ENCODE data around the gene SIM1.
"Not testable (repeated sequence)": the region's sequence is repeated elsewhere in the genome, so short reads cannot be mapped to it uniquely, and the experiment has no call there.

SIM1 gene

DNA sequence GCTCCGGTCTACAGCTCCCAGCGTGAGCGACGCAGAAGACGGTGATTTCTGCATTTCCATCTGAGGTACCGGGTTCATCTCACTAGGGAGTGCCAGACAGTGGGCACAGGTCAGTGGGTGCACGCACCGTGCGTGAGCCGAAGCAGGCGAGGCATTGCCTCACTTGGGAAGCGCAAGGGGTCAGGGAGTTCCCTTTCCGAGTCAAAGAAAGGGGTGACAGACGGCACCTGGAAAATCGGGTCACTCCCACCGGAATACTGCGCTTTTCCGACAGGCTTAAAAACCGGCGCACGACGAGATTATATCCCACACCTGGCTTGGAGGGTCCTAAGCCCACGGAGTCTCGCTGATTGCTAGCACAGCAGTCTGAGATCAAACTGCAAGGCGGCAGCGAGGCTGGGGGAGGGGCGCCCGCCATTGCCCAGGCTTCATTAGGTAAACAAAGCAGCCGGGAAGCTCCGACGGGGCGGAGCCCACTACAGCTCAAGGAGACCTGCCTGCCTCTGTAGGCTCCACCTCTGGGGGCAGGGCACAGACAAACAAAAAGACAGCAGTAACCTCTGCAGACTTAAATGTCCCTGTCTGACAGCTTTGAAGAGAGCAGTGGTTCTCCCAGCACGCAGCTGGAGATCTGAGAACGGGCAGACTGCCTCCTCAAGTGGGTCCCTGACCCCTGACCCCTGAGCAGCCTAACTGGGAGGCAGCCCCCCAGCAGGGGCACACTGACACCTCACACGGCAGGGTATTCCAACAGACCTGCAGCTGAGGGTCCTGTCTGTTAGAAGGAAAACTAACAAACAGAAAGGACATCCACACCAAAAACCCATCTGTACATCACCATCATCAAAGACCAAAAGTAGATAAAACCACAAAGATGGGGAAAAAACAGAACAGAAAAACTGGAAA lies 109.7 kb downstream of the SIM1 start:
- not testable (repeated sequence) for DNase-seq

DNA sequence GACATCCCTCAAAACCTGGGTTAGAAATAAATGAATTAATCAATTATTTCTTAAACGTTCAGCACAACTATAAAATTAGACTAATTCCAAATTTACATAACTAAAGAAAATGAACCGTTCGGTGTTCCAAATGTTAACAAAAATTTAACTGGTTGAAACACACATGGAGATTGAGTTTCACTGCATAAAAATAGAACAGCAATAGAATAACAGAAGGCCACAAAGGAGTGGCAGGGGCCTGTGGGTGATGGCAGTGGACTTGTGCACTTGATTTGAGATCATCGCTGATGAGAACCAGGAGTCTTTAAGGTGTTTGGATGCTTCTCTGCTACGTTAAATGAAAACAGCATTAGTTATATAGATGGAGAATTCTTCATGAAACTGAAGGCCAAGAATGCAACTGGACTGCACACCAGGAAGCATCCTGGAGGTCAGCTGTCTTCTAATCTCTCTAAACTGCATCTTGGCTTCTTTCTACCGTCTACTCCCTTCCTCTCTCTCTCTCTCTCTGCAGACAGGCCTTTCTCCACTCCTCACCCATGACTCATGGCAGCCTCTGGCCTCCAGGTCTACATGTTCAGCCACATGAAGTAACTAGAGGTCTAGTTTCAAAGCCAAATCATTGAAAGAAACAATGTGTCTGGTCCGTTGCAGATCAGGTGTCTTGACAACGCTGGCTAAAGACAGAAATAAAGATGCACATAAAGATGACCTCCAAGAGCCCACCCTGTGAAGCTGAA lies 111.3 kb downstream of the SIM1 start:
- no peak for DNase-seq

DNA sequence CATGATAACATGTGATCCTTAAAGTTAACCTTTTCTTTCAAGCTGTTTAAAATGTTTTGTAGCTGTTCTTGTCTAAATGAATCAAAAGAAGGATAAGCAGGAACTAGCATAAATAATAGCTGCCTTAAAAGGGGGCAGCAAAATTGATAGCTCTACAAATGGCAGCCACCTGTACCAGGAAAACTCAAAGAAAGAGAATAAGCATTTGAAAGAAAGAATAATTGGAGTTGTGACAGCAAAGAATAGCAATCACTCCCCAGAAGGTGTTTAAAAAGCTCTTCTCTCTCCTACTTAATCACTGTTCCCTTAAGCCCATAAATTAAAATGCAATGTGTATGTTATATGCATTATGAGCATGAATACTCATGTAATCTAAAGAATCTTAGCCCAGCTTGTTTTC lies 114.6 kb downstream of the SIM1 start:
- DNase-seq = no peak

DNA sequence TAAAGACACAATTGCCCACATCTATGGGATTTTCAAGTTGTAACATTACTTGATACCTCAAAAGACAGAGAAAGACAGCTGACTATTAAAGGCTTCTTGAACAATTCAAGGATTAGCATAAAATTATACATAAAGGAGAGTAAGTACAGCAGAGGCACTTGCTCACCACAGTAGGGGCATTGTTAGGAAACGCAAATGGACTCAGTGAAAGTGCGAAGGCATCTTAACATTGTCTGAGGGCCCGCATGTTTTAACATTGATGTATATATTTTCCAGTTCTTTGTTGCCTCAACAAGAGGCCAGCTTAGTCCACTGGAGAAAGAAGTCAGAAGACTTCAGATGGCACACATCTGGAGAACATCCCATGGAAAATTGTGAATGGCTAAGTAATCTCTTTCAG lies 115.4 kb downstream of the SIM1 start:
- no peak for DNase-seq

DNA sequence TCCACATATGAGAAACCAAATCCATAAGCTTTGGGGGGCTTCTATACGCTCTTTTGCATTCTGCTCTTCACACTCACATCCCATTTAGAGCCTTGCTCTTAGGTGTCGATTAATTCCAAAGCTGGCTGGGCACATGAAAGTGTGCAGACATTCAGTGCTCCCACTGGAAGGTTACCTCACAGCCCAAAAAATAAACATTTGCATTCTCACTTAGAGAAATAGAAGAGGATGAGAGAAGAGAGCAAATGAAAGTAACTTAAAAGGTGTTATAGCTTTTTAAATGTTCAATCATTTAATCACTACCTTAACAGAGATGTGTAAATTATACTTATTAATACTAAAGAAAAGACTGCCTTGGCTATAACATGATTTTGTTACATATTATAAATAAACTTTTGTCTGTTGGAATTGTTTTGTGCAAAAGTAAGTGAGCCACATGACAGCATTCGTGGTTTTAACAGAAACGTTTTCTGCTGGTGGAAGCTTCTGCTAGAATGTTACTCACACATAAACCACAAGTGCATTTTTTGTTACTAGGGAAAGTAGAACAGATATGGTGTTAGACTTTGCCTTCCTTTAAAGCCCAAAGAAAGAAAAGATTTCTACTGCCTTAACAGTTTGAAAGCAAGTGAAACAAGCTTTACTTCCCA lies 116.7 kb downstream of the SIM1 start:
- no peak for DNase-seq

DNA sequence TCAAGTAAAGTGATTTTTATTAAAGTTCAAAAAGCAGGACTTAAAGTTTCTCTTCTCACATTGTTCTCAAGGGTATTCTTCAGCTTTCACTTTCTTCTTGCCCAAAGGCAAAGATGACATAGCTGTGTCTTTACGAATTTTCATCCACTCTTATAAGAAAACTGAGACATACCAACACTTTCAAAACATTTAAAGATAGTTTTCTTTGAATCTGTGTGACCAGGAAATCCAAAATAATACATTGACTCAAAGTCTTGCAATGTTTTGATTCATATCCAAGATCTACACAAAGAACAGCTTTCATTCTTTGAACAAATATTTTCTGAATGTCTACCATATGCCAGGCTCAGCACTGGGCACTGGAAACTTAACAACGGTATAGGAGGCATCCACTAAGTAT lies 117.9 kb downstream of the SIM1 start:
- no peak for DNase-seq

DNA sequence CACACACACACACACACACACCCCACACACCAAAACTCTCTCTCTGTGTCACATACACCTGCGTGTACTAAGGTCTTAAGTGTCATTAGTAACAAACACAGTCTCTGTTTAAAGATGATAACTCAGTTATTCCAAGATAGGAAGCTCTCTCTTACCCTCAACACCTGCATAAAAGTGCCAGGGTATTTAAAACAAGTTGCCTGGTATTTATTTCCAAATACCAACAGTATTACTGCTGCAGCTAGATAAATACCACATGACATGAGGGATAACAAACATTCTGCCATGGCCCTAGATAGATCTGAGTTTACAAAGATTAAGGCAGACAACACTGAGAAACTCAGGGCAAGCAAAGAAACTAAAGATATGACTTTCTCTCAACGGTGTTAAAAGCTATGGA lies 118.5 kb downstream of the SIM1 start:
- no peak for DNase-seq

DNA sequence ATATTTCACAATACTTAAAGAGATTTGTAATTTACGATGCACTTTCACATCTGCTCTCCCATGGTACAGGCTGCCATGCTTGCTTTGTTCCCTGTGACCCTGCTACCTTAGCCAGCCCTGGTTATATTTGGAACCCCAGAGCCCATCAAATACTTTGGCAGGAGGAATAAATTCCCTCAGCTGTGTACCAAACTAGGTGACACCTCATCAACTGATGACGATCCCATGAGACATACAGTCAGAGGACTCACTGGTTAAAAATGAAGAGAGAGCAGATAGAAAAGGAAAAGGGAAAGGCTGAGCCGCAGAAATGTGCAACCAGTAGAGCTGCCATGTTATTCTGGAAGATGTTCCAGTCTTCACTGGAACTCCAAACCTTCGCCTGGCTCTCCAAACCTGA lies 120.0 kb downstream of the SIM1 start:
- no peak for DNase-seq

DNA sequence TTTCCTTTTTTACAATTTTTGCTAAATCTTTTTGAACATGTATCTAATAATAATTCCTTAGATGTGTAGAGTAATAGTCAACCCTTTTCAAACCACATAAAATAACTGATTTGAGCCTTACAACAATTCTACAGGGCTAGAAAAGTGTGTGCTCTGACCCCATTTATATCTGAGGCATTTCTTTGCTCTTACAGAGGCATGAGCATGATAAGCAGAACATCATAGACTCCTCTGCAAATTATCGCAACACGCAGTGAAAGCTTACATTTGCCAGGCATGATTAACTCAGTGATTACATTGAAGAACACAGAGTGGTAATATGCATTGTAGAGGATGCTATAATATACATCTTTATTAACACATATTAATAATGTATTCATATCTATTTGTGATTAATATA lies 120.4 kb downstream of the SIM1 start:
- no peak for DNase-seq

DNA sequence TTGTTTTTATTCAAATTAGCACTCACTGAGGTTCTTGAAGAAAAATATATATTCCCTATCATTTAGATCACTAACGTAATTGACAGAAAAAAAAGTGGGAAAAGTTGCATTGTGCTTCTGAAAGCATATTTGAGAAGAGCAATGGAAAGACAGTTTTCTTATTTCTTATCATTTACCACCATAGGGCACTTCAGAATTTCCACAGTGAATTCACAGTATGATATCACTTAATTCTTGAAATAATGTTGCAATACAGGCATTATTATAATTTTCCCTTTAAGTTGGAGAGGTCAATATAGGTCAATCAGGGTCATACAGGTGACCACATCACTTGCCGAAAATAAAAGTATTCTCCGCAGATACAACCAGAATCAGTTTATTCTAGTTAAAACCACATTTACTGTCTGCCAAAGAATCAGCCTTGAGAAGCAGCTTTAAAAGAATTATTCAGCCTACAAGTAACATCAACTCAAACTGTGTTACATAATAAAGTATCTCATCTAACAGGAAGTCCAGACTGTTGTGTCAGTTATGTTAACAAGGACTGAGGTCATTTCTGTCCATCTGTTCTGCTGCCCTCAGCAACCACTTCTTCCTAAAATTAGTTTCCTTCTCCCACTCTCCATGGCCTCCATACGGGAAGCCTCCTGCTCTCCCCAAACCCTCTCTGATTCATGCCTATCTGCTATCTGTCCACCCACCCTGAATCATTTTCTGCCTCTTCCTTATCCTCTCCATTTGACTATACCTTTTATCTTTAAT lies 121.2 kb downstream of the SIM1 start:
- DNase-seq = no peak

DNA sequence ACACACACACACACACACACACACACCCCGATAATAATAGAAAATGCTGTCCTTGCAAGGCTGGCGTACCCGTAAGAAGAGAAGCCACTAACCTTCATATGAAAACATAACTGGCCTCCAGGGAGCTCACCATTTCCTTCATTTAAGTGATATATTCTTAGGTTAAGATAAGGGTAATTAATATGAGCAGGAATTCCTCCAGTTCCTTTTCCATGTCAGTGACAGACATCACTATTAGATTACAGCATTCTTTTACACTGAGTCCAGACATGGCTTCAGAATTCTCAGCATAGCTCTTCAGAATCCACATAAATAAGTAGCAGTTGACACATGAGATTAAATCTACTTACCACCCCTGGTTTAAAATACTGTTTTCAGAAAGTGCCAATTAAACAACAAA lies 121.9 kb downstream of the SIM1 start:
- DNase-seq = no peak

DNA sequence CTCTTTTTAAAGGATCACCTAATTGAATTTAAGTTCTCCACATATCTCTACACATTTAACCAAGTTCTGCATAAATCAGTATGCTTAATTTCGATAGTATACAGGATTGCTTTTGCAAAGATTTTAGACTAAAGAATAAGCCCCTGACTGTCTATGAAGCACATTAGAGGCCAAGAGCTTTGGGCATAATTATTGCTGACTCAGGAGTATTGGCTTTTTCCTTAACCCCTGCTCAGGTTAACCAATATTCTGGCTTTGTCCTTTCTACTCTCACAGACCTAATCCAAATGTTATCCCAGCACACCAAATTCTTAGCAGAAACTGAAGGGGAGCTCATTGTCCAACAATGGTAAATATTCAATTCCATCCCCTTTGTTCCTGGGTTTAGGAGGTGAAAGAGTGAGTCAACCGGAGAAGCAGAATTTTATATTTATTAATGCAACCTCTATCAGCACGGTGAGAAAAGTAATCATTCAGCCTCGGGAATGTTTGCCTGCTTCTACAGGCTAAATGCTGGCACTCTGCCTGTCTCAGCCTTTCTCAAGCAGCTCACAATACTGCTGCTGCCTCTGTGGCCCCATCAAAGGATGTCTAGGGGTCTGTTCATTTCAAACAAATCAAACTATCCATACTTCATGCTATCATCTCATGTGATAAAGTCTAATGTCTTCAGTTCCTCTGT lies 125.0 kb downstream of the SIM1 start:
- no peak for DNase-seq

DNA sequence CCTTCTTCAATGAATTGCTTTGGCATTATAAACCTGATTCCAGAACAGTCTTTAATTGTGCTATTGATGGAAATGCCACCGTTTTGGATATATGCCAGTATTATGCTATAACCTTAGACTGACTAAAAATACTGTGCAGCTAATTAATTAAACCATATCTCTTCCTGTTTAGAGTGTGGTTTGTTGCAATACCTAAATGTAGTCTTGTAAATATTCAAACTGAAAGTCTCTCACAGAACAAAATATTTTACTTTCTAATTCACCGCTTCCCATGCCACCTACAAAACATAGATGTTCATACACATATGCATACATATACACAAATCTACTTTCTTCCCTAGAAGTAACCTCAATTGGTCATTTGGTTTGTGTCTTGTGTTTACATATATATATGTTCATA lies 126.6 kb downstream of the SIM1 start:
- no peak for DNase-seq

DNA sequence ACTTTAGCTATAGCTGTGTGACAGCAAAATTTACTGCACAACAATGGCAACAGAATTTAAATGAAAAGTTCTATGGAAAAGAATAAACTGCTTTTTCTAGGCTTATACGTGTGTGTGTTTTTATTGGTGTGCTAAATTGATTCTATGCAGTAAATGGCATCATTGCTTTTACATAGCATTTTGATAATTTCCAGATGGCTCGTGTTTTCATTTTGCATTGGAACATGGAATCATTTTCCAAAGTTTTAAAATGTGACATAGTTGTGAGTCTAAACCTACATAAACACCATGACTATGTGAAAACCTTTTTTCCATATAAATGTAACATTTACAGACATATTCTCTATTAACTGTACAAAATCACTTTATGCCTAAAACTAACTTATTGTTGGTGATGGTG lies 127.8 kb downstream of the SIM1 start:
- DNase-seq = no peak

DNA sequence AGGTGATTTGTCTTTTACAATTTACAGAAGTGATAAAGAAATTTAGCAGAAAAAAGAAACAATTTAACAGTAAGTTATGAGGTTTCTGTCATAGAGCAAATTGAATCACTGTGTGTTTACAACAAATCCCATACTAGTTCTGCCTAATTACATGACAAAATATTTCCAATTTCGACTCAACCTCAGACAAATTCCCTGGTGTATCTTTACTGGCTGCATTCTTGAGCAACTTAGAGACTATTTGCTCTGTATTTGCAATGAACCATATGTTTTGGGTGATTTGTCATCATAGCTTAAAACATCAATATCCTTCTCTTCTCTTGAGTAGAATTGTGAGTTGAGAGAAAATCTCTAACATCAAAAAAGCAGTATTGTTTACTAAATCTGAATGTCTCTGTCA lies 128.7 kb downstream of the SIM1 start:
- no peak for DNase-seq
